ENCODE data around the gene ATG5.

GRCh38 chr6:106286746-106287145 is 38.8 kb downstream of the ATG5 start:
- TF ChIP-seq CTCF (IDR thresholded peaks at IDR 0.05) (no peak), EP300 (IDR thresholded peaks at IDR 0.05) (no peak), POLR2AphosphoS5 (IDR thresholded peaks at IDR 0.05) (no peak)
